ENCODE measurements around the gene DEPDC1.

DNA sequence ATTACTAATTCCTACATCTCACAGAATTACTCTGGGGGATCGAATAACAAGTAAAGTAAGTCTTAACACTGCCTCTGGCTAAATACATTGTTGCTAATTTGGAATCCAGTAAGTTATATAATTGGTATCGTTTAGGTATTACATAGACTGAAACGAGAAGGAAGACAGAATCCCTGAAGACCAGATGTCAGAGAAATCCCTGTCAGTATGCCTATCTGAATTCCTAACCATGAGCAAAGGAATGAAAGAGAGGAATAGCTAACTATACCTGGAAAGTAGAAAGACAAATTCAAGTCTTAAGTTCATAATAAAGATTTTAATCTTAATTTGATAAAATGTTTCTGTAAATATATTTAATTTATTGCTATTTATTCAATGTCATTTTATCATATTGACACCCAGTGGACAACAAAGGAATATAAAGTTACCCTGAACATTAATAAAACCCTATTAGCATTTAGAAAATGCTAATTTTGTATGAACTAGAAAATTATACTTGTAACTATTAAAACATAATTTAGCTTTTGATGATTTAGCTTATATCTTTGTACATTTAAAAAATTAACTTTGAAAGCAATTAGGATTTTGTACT is 11.4 kb downstream of the DEPDC1 start:
- TF ChIP-seq, protein P1, sequence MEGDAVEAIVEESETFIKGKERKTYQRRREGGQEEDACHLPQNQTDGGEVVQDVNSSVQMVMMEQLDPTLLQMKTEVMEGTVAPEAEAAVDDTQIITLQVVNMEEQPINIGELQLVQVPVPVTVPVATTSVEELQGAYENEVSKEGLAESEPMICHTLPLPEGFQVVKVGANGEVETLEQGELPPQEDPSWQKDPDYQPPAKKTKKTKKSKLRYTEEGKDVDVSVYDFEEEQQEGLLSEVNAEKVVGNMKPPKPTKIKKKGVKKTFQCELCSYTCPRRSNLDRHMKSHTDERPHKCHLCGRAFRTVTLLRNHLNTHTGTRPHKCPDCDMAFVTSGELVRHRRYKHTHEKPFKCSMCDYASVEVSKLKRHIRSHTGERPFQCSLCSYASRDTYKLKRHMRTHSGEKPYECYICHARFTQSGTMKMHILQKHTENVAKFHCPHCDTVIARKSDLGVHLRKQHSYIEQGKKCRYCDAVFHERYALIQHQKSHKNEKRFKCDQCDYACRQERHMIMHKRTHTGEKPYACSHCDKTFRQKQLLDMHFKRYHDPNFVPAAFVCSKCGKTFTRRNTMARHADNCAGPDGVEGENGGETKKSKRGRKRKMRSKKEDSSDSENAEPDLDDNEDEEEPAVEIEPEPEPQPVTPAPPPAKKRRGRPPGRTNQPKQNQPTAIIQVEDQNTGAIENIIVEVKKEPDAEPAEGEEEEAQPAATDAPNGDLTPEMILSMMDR (IDR thresholded peaks at IDR 0.05) = no peak
- TF ChIP-seq POLR2A (IDR thresholded peaks at IDR 0.05) (no peak), POLR2AphosphoS5 (IDR thresholded peaks at IDR 0.05; ENCODE audit: insufficient read depth in 1 of 2, low read depth in 1 of 2) (no peak)
